GM21515 (cell line): ENCODE data around the gene GRK3.

Experiments
- ATAC-seq: cut with Tn5 transposase; IDR thresholded peaks from one replicate; pipeline ENCODE4 v1.9.1; 2021; ENCODE audit not compliant: unreplicated experiment

Gene GRK3

GRCh38 chr22:25777870-25778269 lies 213.4 kb downstream of the GRK3 start:
- ATAC-seq: no peak
